H1 (cell line): ENCODE results near the gene CAT. TPM values are rescaled to one million over a fixed set of nuclear protein-coding genes. Genes with fewer than 3 reads are reported as not detected.

Source experiments
- ATF3 ChIP-seq: IDR thresholded peaks from 2 replicates; pipeline ENCODE4 v1.6.1; 2011; ENCODE audit warnings: low read depth, mild to moderate bottlenecking, low read length; ENCODE audit not compliant: insufficient read depth
- polyA plus RNA-seq, 7 experiments: library from polyadenylated mRNA; depleted of rRNA in 3 of 7; stranded (reverse) in 5 of 7; unstranded in 2 of 7; fragments of >200 nt in 5 of 7; fragments of 200-250 nt in 2 of 7; gene quantifications; 1 replicate in 5 of 7; 2 replicates in 1 of 7; 4 replicates in 1 of 7; pipeline versions ENCODE4 v1.2.1 to v1.2.3, GENCODE V29; 2011 to 2013; ENCODE audit warnings: missing spikeins in 2 of 7, mixed read lengths in 2 of 7
- total RNA-seq: library from RNA; stranded (reverse); fragmentation: NEBNext Ultra II Directional; extraction: Animal tissue kit (Norgen Biotek cat#: 25700); gene quantifications from 2 replicates; pipeline ENCODE4 v1.2.1, GENCODE V29; 2021

Gene CAT
- total and polyA plus RNA-seq, 2 of the 8 experiments (the other 6 are each of a cell fraction or from before 2014, with no cell fraction given) = 9.6 to 15.0 TPM

GRCh38 chr11:34419158-34419557, 19.6 kb upstream of the CAT start (continued):
- TF ChIP-seq ATF3 = no peak
